ENCODE measurements around the gene DDOST. TPM values are rescaled to one million over a fixed set of nuclear protein-coding genes. Genes with fewer than 3 reads are reported as not detected.

The DDOST gene
- total RNA-seq, 1 donor from 2014 or later, result 273 TPM

DNA sequence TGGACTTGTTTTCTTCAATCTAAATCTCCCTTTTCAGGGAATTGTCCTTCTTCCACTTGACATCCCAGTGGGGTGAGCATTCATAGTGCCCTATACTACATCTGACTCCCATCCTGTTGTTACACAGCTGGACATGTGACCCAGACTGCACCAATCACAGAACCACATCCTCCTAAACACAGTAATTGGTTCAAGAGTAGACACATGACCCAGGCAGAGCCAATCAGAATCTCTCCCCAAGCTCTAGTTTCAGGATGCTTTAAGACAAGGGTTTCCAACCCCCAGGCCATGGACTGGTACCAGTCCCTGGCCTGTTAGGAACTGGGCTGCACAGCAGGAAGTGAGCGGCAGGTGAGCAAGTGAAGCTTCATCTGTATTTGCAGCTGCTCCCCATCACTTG lies 5.6 kb upstream of the DDOST start:
- Mint-ChIP-seq H3K4me3 (ENCODE audit: low read depth) (no peak overlapping the region), H3K36me3 (ENCODE audit: insufficient read depth) (no peaks in the 10 kb centered on the region), H3K9me3 (ENCODE audit: low read depth) (peaks cover 3% of the 10 kb centered on the region), H3K4me1 (ENCODE audit: low read depth) (peaks cover 7% of the 10 kb centered on the region), H3K27ac (no peak overlapping the region), H3K27me3 (no peaks in the 10 kb centered on the region)
- TF ChIP-seq, protein P1, sequence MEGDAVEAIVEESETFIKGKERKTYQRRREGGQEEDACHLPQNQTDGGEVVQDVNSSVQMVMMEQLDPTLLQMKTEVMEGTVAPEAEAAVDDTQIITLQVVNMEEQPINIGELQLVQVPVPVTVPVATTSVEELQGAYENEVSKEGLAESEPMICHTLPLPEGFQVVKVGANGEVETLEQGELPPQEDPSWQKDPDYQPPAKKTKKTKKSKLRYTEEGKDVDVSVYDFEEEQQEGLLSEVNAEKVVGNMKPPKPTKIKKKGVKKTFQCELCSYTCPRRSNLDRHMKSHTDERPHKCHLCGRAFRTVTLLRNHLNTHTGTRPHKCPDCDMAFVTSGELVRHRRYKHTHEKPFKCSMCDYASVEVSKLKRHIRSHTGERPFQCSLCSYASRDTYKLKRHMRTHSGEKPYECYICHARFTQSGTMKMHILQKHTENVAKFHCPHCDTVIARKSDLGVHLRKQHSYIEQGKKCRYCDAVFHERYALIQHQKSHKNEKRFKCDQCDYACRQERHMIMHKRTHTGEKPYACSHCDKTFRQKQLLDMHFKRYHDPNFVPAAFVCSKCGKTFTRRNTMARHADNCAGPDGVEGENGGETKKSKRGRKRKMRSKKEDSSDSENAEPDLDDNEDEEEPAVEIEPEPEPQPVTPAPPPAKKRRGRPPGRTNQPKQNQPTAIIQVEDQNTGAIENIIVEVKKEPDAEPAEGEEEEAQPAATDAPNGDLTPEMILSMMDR (IDR thresholded peaks at IDR 0.05; ENCODE audit: unreplicated experiment), result no peak
- no peak for DNase-seq (ENCODE audit: low spot score, unreplicated experiment)

DNA sequence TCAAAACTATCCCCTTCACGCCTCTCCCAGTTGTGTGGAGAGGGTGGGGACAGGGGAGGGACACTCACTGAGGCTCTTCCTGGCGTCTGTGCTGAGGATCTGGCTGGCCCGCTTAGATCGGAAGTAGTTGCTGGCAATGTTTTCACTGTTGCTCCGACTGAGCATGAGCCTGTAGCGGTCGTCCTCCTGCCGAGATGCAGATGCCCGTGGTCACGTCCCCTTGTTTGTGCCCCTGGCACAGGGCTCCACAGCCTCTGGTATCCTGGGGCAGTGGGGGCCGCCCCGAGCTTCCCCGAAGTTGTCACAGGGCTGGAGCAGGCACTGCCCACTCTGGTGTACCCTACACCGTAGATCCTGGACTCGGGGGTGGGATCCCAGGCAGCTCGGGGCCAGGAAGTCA lies 5.0 kb upstream of the DDOST start:
- H3K4me1 Mint-ChIP-seq (ENCODE audit: low read depth), result peaks cover 8% of the 10 kb centered on the region
- no peaks in the 10 kb centered on the region for H3K36me3 Mint-ChIP-seq (ENCODE audit: insufficient read depth)
- TF ChIP-seq, protein P1 (IDR thresholded peaks at IDR 0.05; ENCODE audit: unreplicated experiment), result no peak
- DNase-seq (ENCODE audit: low spot score, unreplicated experiment), result no peak
- H3K27me3 Mint-ChIP-seq, result no peaks in the 10 kb centered on the region
- no peak overlapping the region for H3K27ac Mint-ChIP-seq
- no peak overlapping the region for H3K4me3 Mint-ChIP-seq (ENCODE audit: low read depth)
- peaks cover 3% of the 10 kb centered on the region for H3K9me3 Mint-ChIP-seq (ENCODE audit: low read depth)

DNA sequence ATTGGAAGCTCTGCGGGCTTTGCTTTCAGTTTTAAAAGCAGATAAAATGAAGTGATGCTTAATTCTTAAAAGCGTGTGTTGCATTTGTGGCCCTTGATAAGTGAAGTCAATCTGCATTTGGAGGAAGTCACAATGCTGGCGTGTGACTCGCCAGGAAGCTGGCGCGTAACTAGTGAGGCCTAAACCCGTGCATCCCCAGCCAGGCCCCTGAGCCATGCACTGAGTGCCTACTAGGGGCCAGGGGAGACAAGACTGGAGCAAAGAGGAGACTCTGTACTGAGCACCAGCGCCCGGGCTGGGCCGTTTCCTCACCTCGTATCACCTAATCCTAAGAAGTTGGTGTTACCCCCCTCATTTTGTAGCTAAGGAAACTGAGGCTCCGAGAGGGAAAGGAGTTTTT lies 4.6 kb upstream of the DDOST start:
- H3K4me3 Mint-ChIP-seq (ENCODE audit: low read depth), result no peak overlapping the region
- peaks cover 3% of the 10 kb centered on the region for H3K9me3 Mint-ChIP-seq (ENCODE audit: low read depth)

DNA sequence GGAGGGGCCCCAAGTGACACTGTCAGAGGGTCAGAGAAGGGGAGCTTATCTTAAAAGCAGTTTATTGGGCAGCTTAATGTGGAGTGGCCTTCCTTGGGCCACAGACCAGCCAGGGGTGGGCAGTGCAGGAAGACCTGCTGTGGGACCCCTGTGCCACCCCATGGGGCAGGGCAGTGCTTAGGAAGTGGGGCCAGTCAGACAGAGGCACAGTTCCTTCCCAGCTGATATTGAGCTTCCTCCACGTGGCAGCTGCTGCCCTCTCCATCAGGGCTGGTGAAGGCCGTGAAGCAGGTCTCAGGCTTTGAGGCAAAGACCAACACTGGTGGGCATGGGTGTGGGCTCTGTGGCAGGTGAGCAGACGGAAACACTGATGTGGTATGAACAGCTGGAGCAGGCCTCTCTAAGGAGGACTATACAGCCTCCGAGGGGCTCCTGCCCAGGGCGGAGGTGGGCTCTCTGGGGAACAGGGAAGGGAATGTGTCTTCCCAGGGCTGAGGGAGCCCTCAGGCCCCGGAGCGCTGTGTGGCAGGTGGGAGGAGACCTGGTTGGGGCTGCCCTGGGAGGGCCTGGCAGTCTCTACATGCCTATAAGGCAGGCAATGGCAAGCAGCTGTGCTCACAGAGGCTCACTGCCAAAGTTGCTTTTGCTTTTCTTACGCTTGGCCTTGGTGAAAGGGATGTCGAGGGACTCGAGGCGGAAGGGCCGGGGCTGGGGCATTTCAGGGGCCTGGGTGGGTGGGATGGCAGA lies 3.0 kb upstream of the DDOST start:
- H3K4me1 Mint-ChIP-seq (ENCODE audit: low read depth), result peaks cover 21% of the 10 kb centered on the region
- no peak overlapping the region for H3K4me3 Mint-ChIP-seq (ENCODE audit: low read depth)
- DNase-seq (ENCODE audit: low spot score, unreplicated experiment), result no peak
- TF ChIP-seq, protein P1 (IDR thresholded peaks at IDR 0.05; ENCODE audit: unreplicated experiment), result no peak
- no peaks in the 10 kb centered on the region for H3K27me3 Mint-ChIP-seq
- peaks cover 3% of the 10 kb centered on the region for H3K9me3 Mint-ChIP-seq (ENCODE audit: low read depth)
- peaks cover 1% of the 10 kb centered on the region for H3K36me3 Mint-ChIP-seq (ENCODE audit: insufficient read depth)
- H3K27ac Mint-ChIP-seq, result peak overlapping the region; percentile 49

More for the DNA sequence above, 4.6 kb upstream of the DDOST start:
- TF ChIP-seq, protein P1 (IDR thresholded peaks at IDR 0.05; ENCODE audit: unreplicated experiment), result no peak
- Mint-ChIP-seq H3K36me3 (ENCODE audit: insufficient read depth) (no peaks in the 10 kb centered on the region), H3K27ac (no peak overlapping the region), H3K4me1 (ENCODE audit: low read depth) (peaks cover 9% of the 10 kb centered on the region), H3K27me3 (no peaks in the 10 kb centered on the region)
- no peak for DNase-seq (ENCODE audit: low spot score, unreplicated experiment)

DNA sequence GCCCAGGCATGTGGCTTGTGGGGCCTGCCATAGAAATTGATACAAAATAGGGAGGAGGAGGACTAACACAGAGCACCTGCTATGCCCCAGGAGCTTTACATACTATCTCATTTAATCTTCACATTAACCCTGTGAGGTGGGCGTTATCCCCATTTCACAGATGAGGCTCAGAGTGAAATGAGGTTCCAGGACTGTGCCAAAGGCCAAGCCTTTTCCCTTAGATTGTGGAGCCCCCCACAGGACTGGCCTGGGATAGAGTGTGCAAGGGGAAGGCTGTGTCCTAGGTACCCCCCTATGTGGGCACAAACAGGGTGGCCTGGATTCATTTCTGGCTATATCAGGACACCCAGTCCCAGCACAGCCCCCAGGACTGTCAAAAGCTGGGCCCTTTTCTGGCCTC lies 2.2 kb upstream of the DDOST start:
- no peak for DNase-seq (ENCODE audit: low spot score, unreplicated experiment)
- H3K9me3 Mint-ChIP-seq (ENCODE audit: low read depth), result peaks cover 3% of the 10 kb centered on the region
- H3K4me1 Mint-ChIP-seq (ENCODE audit: low read depth), result peaks cover 21% of the 10 kb centered on the region
- no peak overlapping the region for H3K27ac Mint-ChIP-seq
- H3K36me3 Mint-ChIP-seq (ENCODE audit: insufficient read depth), result peaks cover 2% of the 10 kb centered on the region
- peak overlapping the region; percentile 37 for H3K4me3 Mint-ChIP-seq (ENCODE audit: low read depth)
- H3K27me3 Mint-ChIP-seq, result no peaks in the 10 kb centered on the region
- TF ChIP-seq, protein P1 (IDR thresholded peaks at IDR 0.05; ENCODE audit: unreplicated experiment), result no peak
